Measurements from ENCODE around the gene ARHGAP33. TPM values are rescaled to one million over a fixed set of nuclear protein-coding genes. Genes with fewer than 3 reads are reported as not detected.

ARHGAP33 gene
- total RNA-seq, 6 donors from 2014 or later = 5.9 to 109 (median 14.5) TPM

DNA sequence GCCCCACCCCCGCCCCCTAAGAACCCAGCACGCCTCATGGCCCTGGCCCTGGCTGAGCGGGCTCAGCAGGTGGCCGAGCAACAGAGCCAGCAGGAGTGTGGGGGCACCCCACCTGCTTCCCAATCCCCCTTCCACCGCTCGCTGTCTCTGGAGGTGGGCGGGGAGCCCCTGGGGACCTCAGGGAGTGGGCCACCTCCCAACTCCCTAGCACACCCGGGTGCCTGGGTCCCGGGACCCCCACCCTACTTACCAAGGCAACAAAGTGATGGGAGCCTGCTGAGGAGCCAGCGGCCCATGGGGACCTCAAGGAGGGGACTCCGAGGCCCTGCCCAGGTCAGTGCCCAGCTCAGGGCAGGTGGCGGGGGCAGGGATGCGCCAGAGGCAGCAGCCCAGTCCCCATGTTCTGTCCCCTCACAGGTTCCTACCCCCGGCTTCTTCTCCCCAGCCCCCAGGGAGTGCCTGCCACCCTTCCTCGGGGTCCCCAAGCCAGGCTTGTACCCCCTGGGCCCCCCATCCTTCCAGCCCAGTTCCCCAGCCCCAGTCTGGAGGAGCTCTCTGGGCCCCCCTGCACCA lies 11.9 kb downstream of the ARHGAP33 start:
- Histone ChIP-seq H3K36me3 (peaks cover 0 to 20% (median 10%) of the 10 kb centered on the region in 4 donors), H3K27ac (no peak overlapping the region), H3K27me3 (no peaks in the 10 kb centered on the region), H3K4me1 (no peaks in the 10 kb centered on the region), H3K9me3 (no peaks in the 10 kb centered on the region), H3K4me3 (no peak overlapping the region)
- no peak for TF ChIP-seq EP300 (IDR thresholded peaks at IDR 0.05)
- no peak for TF ChIP-seq POLR2A (IDR thresholded peaks at IDR 0.05)
- TF ChIP-seq, protein P1, sequence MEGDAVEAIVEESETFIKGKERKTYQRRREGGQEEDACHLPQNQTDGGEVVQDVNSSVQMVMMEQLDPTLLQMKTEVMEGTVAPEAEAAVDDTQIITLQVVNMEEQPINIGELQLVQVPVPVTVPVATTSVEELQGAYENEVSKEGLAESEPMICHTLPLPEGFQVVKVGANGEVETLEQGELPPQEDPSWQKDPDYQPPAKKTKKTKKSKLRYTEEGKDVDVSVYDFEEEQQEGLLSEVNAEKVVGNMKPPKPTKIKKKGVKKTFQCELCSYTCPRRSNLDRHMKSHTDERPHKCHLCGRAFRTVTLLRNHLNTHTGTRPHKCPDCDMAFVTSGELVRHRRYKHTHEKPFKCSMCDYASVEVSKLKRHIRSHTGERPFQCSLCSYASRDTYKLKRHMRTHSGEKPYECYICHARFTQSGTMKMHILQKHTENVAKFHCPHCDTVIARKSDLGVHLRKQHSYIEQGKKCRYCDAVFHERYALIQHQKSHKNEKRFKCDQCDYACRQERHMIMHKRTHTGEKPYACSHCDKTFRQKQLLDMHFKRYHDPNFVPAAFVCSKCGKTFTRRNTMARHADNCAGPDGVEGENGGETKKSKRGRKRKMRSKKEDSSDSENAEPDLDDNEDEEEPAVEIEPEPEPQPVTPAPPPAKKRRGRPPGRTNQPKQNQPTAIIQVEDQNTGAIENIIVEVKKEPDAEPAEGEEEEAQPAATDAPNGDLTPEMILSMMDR (IDR thresholded peaks at IDR 0.05) = no peak
- no peak for TF ChIP-seq POLR2AphosphoS5 (IDR thresholded peaks at IDR 0.05)
- WGBS, 2 donors = 87 to 92% methylated on average over 2 to 8 of the region's 15 CpGs
- ATAC-seq (ENCODE audit: low FRiP score in 2 of 2) (no peak), DNase-seq (peak in 1 of 2 donors; percentile 55)

DNA sequence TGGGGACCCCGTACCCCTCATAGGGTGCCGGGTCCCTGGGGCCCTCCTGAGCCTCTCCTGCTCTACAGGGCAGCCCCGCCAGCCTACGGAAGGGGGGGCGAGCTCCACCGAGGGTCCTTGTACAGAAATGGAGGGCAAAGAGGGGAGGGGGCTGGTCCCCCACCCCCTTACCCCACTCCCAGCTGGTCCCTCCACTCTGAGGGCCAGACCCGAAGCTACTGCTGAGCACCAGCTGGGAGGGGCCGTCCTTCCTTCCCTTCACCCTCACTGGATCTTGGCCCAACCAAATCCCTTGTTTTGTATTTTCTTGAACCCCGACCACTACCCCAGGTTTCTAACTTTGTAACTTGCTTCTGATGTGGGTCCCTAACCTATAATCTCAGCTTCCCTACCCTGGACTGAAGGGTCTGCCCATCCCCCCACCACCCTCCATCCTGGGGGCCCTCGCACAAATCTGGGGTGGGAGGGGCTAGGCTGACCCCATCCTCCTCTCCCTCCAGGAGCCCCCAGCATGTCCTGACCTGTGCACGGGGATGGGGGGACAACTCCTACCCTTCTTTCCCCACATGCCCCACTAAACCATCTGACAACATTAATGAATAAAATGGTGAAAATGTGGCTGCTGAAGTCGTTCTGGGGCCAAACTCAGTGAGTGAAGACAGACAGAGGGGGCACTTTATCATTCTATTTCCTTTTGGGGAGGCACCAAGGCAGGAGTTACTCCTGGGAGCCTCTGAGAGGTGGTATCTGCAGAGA lies 13.0 kb downstream of the ARHGAP33 start:
- Histone ChIP-seq H3K27me3 (no peaks in the 10 kb centered on the region), H3K36me3 (peaks cover 0 to 16% (median 8%) of the 10 kb centered on the region in 4 donors), H3K4me1 (no peaks in the 10 kb centered on the region), H3K9me3 (no peaks in the 10 kb centered on the region), H3K4me3 (no peak overlapping the region), H3K27ac (no peak overlapping the region)
- no peak for TF ChIP-seq POLR2AphosphoS5 (IDR thresholded peaks at IDR 0.05)
- TF ChIP-seq POLR2A (IDR thresholded peaks at IDR 0.05) = no peak
- TF ChIP-seq, protein P1 (IDR thresholded peaks at IDR 0.05) = no peak
- no peak for TF ChIP-seq EP300 (IDR thresholded peaks at IDR 0.05)
- DNase-seq (no peak), ATAC-seq (ENCODE audit: low FRiP score in 2 of 2) (no peak)
- WGBS, 2 donors = 82 to 83% methylated on average over 8 to 12 of the region's 12 CpGs

DNA sequence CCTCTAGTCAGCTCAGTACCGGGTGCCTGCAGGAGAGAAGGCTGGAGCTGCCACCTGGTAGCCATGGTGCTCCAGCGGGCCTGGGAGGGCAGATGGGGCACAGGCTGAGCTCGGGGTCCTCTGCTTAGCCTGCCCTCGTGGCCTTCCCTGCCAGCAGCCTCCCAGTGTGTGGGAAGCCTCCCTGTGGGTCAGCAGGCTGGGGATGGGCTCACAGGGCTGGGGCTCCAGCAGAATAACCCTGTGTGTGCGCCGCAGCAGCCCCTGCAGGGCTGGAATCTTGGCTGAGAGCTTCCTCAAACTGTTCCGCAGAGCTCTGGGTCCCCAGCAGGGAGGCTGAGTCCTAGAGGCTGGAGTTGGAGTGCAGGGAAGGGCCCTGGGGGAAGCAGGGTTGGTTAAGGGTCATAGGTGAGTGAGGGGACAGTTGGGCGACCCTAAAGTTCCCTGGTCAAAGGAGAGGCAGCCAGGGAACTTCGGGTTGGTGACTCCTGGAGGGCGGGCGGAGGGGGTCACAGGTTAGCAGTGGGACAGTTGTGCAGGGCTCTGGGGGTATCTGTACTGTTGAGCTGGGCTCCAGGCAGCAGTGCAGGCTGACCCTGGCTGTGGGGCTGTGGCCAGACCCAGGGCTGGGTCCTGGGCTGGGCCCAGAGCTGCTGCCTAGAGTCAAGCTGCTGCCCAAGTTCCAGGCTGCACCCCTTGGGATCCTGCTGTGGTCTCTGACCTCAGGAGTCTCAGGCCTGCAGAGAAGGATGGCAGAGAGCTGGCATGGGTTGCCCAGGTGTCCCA lies 14.0 kb downstream of the ARHGAP33 start:
- Histone ChIP-seq H3K4me1 (no peaks in the 10 kb centered on the region), H3K4me3 (no peak overlapping the region), H3K36me3 (peaks cover 0 to 15% (median 5%) of the 10 kb centered on the region in 4 donors), H3K27ac (no peak overlapping the region), H3K9me3 (no peaks in the 10 kb centered on the region), H3K27me3 (no peaks in the 10 kb centered on the region)
- peak in 1 of 2 donors; percentile 70 for DNase-seq
- WGBS, 2 donors = 94 to 98% methylated on average over 4 to 11 of the region's 11 CpGs
- TF ChIP-seq POLR2AphosphoS5 (IDR thresholded peaks at IDR 0.05) (no peak), EP300 (IDR thresholded peaks at IDR 0.05) (no peak), POLR2A (IDR thresholded peaks at IDR 0.05) (no peak)
- TF ChIP-seq, protein P1 (IDR thresholded peaks at IDR 0.05) = no peak
- no peak for ATAC-seq (ENCODE audit: low FRiP score in 2 of 2)

DNA sequence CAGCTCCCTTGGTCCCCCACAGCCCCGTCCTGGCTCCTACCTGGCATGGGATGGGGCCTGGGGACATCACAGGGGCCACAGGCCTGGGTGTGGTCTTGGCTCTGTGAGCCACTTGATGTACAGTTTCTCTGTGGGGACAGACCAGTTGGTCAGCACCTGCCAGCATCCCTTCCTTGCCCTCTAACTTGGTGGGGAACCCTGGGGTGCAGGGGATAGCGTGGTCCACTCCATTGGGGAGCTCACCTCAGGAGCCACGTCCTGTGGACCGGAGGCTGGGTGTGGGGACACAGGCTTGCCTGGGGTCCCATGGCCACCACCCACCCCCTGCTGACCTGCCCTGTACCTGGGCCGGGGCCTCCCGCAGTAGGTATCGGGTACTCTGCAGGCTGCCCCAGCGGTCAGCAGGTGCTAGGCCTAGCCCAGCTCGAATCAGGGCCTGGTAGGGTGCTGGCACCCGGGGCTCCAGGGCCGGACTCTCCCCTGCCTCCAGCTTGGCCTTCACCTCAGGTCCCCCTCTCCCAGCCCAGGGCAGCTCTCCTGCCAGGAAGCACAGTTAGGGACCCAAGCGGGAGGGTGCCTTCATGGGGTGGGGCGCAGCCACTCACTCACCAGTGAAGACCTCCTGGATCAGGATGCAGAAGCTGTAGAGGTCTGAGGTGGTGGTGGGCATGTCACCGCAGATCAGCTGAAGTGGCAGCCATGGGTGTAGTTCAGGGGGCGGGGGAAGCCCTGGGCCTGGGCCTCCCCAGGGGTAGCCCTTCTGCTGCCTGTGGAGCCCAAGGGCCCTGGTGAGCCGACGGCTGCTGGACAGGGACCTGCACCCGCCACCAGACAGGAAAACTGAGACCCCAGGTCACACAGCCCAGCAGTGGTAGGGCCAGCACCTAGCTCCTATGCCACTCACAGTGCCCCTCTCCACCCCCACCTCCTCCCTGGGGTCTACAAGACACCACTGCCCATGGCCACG lies 14.9 kb downstream of the ARHGAP33 start:
- 88 to 96% methylated on average over 5 to 11 of the region's 19 CpGs for WGBS, 2 donors
- no peaks in the 10 kb centered on the region for H3K9me3 ChIP-seq
- no peak for ATAC-seq (ENCODE audit: low FRiP score in 2 of 2)

More for the DNA sequence above, 14.9 kb downstream of the ARHGAP33 start:
- Histone ChIP-seq H3K27ac (no peak overlapping the region), H3K36me3 (peaks cover 0 to 9% (median 2%) of the 10 kb centered on the region in 4 donors), H3K4me1 (no peaks in the 10 kb centered on the region), H3K4me3 (no peak overlapping the region), H3K27me3 (no peaks in the 10 kb centered on the region)
- peak in 1 of 2 donors; percentile 72 for DNase-seq
- TF ChIP-seq EP300 (IDR thresholded peaks at IDR 0.05) (no peak), POLR2AphosphoS5 (IDR thresholded peaks at IDR 0.05) (no peak), POLR2A (IDR thresholded peaks at IDR 0.05) (no peak)
- TF ChIP-seq, protein P1 (IDR thresholded peaks at IDR 0.05) = no peak
